ENCODE data around the gene PRRC2C. TPM values are rescaled to one million over a fixed set of nuclear protein-coding genes. Genes with fewer than 3 reads are reported as not detected.
A peak's percentile ranks its signal among the peaks of the same experiment; 100 is the strongest.

The PRRC2C gene
- total RNA-seq, 2 experiments from 2014 or later = 229 to 238 TPM

DNA sequence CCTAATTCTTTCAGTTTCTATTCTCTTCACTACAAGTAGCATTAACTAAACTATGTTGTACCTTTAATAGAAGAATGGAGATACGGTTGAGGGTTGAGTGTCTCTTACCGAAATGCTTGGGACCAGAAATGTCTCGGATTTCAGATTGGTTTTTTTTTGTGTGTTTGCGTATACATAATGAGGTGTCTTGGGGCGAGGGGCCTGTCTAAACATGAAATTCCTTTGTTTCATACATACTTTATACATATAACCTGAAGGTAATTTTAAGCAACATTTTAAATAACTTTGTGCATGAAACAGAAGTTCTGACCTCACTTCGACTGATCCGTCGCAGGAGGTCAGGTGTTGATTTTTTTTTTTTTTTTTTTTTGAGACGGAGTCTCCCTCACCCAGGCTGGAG lies 100.4 kb downstream of the PRRC2C start:
- Mint-ChIP-seq H3K27me3 (no peaks in the 10 kb centered on the region), H3K9me3 (no peaks in the 10 kb centered on the region), H3K4me1 (ENCODE audit: low read depth) (peaks cover 26% of the 10 kb centered on the region), H3K36me3 (ENCODE audit: low read depth) (peaks cover 50% of the 10 kb centered on the region), H3K4me3 (no peak overlapping the region), H3K27ac (no peak overlapping the region)
- ATAC-seq (no peak), DNase-seq (no peak)
- ChIA-PET CTCF (interaction anchor here (0.6 to 0.7 kb wide), 2 partner anchors 33 to 37 kb away, joined by 3 read pairs; no protein-coding TSS in a partner anchor), POLR2A (no interaction called here)
- TF ChIP-seq, protein P1, sequence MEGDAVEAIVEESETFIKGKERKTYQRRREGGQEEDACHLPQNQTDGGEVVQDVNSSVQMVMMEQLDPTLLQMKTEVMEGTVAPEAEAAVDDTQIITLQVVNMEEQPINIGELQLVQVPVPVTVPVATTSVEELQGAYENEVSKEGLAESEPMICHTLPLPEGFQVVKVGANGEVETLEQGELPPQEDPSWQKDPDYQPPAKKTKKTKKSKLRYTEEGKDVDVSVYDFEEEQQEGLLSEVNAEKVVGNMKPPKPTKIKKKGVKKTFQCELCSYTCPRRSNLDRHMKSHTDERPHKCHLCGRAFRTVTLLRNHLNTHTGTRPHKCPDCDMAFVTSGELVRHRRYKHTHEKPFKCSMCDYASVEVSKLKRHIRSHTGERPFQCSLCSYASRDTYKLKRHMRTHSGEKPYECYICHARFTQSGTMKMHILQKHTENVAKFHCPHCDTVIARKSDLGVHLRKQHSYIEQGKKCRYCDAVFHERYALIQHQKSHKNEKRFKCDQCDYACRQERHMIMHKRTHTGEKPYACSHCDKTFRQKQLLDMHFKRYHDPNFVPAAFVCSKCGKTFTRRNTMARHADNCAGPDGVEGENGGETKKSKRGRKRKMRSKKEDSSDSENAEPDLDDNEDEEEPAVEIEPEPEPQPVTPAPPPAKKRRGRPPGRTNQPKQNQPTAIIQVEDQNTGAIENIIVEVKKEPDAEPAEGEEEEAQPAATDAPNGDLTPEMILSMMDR (IDR thresholded peaks at IDR 0.05) = no peak
- intact Hi-C loops (cut with micrococcal nuclease) = no loop called here

DNA sequence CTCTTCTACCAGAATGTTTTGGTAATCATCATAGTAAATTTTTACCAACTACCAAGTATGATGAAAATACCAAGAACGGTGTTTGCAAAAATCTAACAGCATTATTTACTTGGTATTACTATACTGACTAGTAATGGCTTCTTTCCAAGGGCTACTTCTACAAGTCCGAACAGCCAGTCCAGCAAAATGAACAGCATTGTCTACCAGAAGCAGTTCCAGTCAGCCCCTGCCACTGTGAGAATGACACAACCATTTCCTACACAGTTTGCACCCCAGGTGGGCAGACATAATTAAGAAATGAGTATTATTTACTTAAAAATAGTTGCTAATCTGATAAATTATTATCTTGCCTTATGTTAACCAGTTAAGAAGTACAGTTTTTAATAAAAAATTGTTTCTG lies 102.9 kb downstream of the PRRC2C start:
- Mint-ChIP-seq H3K9me3 (no peaks in the 10 kb centered on the region), H3K36me3 (ENCODE audit: low read depth) (peaks cover 70% of the 10 kb centered on the region), H3K27me3 (no peaks in the 10 kb centered on the region), H3K4me1 (ENCODE audit: low read depth) (peaks cover 17% of the 10 kb centered on the region), H3K27ac (no peak overlapping the region), H3K4me3 (no peak overlapping the region)
- ATAC-seq (no peak), DNase-seq (no peak)
- TF ChIP-seq, protein P1 (IDR thresholded peaks at IDR 0.05) = no peak
- intact Hi-C loops (cut with micrococcal nuclease) = no loop called here
- CTCF ChIA-PET = no interaction called here
- POLR2A ChIA-PET = no interaction called here

GRCh38 chr1:171590022-171590421 lies 104.7 kb downstream of the PRRC2C start:
- no peaks in the 10 kb centered on the region for H3K9me3 Mint-ChIP-seq
- H3K36me3 Mint-ChIP-seq (ENCODE audit: low read depth) = peaks cover 75% of the 10 kb centered on the region
- ATAC-seq (peak; percentile 27), DNase-seq (no peak)
- ChIA-PET CTCF (no interaction called here), POLR2A (no interaction called here)
- peak overlapping the region; percentile 43 for H3K27ac Mint-ChIP-seq
- peaks cover 17% of the 10 kb centered on the region for H3K4me1 Mint-ChIP-seq (ENCODE audit: low read depth)
- intact Hi-C loops (cut with micrococcal nuclease) = no loop called here
- no peak overlapping the region for H3K4me3 Mint-ChIP-seq
- TF ChIP-seq, protein P1 (IDR thresholded peaks at IDR 0.05) = no peak
- no peaks in the 10 kb centered on the region for H3K27me3 Mint-ChIP-seq

DNA sequence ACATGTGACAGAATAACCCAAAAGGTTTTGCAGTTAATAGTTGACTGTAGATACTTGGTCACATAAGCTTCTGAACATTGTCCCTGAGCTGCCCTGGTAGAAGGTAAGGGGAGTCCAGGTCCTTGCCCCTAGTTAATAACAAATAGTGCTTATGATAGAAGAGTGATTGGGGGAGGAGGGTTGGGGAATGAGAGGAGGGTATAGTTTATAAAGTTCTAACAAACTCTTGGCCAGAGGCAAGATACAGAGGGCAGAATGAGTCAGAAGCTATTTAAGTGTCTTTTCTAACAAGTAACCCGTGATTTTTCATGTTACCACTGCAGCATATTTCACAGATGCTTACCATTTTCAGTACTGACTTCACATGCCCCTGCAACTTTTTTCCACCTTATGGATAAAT lies 110.0 kb downstream of the PRRC2C start:
- Mint-ChIP-seq H3K4me1 (ENCODE audit: low read depth) (no peaks in the 10 kb centered on the region), H3K36me3 (ENCODE audit: low read depth) (peaks cover 42% of the 10 kb centered on the region), H3K9me3 (no peaks in the 10 kb centered on the region), H3K27ac (no peak overlapping the region), H3K4me3 (no peak overlapping the region), H3K27me3 (no peaks in the 10 kb centered on the region)
- ChIA-PET POLR2A (interaction anchor here (0.6 to 1.1 kb wide), 3 partner anchors 24 to 145 kb away, joined by 3 read pairs; no protein-coding TSS in a partner anchor), CTCF (interaction anchor here (0.8 kb wide), 1 partner anchor 390 kb away, joined by 3 read pairs; no protein-coding TSS in a partner anchor)
- TF ChIP-seq, protein P1 (IDR thresholded peaks at IDR 0.05) = no peak
- intact Hi-C loops (cut with micrococcal nuclease) = no loop called here
- no peak for ATAC-seq
- DNase-seq = no peak

- Mint-ChIP-seq H3K27me3 (no peaks in the 10 kb centered on the region), H3K36me3 (ENCODE audit: low read depth) (peaks cover 34% of the 10 kb centered on the region), H3K4me3 (no peak overlapping the region), H3K9me3 (no peaks in the 10 kb centered on the region), H3K27ac (peak overlapping the region; percentile 35), H3K4me1 (ENCODE audit: low read depth) (no peaks in the 10 kb centered on the region)
- ATAC-seq = no peak
- no peak for DNase-seq
- CTCF ChIA-PET = interaction anchor here (0.8 kb wide), 1 partner anchor 389 kb away, joined by 3 read pairs; no protein-coding TSS in a partner anchor
- TF ChIP-seq, protein P1 (IDR thresholded peaks at IDR 0.05) = no peak
- intact Hi-C loops (cut with micrococcal nuclease) = no loop called here
- POLR2A ChIA-PET = interaction anchor here (1.1 kb wide), 1 partner anchor 39 kb away, joined by 3 read pairs; no protein-coding TSS in a partner anchor
Measured at GRCh38 chr1:171596119-171596518, 110.8 kb downstream of the PRRC2C start.
